ENCODE measurements around the gene KLHL11.

Gene KLHL11

DNA sequence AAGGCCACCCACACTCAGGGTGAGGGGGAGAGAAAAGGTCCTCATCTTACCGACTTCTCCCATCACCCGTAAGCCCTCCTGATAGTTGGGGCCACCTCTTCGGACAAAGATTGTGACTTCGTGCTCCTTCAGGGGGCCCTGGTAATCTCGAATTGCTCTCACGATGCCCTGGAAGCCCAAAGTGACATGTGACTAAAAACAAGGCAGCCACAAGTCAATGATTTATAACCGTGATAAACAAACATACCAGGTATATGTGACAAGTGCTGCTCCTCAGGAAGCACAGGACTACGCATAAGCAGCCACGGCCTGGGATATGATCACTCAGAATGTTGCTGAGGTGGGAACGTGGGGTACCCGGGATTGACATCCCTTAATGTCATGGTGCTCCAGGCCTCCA, 36.4 kb upstream of the KLHL11 start:
- H3K4me3 ChIP-seq (ENCODE audit: control insufficient read depth, low read depth, low read length), result no peak overlapping the region
- DNase-seq (ENCODE audit: low read depth), result no peak
- TF ChIP-seq, protein P1, sequence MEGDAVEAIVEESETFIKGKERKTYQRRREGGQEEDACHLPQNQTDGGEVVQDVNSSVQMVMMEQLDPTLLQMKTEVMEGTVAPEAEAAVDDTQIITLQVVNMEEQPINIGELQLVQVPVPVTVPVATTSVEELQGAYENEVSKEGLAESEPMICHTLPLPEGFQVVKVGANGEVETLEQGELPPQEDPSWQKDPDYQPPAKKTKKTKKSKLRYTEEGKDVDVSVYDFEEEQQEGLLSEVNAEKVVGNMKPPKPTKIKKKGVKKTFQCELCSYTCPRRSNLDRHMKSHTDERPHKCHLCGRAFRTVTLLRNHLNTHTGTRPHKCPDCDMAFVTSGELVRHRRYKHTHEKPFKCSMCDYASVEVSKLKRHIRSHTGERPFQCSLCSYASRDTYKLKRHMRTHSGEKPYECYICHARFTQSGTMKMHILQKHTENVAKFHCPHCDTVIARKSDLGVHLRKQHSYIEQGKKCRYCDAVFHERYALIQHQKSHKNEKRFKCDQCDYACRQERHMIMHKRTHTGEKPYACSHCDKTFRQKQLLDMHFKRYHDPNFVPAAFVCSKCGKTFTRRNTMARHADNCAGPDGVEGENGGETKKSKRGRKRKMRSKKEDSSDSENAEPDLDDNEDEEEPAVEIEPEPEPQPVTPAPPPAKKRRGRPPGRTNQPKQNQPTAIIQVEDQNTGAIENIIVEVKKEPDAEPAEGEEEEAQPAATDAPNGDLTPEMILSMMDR (conservative IDR thresholded peaks at IDR 0.05; ENCODE audit: control insufficient read depth, insufficient read depth, low read depth, low read length), result no peak

DNA sequence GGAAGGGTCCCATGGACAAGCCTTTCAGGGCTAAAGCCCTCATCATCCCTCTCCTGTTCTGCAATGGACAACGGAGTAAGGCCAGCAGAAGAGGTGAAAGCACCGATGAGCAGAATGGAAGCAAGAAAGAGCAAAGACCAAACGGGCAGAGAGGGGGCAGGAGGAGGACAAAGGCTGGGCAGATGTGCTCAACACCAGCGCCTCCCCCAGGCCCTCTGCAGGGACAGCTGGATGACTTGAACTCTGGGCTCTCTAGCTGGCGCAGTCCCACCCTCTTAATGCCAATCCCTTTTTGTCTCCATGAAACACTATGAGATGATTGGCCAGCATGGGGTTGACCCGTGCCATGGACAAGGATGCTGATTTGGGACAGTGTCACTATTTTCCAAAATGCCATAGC, 31.5 kb upstream of the KLHL11 start:
- DNase-seq (ENCODE audit: low read depth), result no peak
- TF ChIP-seq, protein P1 (conservative IDR thresholded peaks at IDR 0.05; ENCODE audit: control insufficient read depth, insufficient read depth, low read depth, low read length), result no peak
- H3K4me3 ChIP-seq (ENCODE audit: control insufficient read depth, low read depth, low read length), result no peak overlapping the region

DNA sequence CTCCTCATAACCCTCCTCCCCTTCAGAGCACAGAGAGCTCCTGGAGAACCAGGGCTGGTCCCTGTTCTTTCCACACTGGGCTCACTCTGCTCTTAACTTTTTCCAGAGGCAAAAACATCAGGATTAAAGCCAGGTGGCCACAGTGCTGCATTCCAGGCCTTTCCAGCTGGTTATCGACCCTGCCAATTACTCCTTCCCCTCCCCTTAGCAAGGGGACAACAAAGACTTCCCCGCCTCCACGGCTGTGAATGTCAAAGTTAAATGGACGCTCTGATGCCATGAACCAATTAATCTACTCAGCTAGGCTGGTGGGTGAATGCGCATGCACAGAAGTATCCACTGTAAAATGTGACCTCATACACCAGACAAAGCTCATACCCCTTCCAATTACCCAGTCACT, 30.4 kb upstream of the KLHL11 start:
- no peak overlapping the region for H3K4me3 ChIP-seq (ENCODE audit: control insufficient read depth, low read depth, low read length)
- TF ChIP-seq, protein P1 (conservative IDR thresholded peaks at IDR 0.05; ENCODE audit: control insufficient read depth, insufficient read depth, low read depth, low read length), result no peak
- peak; percentile 73 for DNase-seq (ENCODE audit: low read depth)

DNA sequence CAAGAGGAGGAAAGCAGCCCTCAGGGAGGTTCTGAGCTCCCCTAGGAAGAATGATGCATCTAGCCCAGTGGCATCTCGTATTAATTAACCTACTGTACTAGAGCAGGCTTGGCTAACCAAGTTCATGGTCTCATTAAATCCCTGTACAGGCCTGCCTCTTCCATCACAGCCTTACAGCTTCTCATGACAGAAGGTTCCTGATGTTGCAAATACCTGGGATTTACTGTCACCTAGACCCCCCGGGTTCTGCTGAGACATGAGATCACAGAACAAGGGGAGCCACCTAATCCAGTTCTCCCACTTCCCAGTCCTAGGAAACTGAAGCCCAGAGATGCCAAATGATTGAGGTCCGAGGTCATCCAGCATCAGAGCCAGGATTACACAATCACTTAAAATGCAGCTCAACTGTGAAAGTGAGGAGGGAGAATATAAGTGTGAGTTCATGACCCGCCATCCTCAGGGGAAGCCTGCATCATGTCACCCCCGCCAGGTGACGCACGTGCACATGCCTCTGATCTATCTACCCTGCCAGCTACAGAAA, 29.6 kb upstream of the KLHL11 start:
- peak; percentile 97 for DNase-seq (ENCODE audit: low read depth)
- no peak overlapping the region for H3K4me3 ChIP-seq (ENCODE audit: control insufficient read depth, low read depth, low read length)
- TF ChIP-seq, protein P1 (conservative IDR thresholded peaks at IDR 0.05; ENCODE audit: control insufficient read depth, insufficient read depth, low read depth, low read length), result no peak

DNA sequence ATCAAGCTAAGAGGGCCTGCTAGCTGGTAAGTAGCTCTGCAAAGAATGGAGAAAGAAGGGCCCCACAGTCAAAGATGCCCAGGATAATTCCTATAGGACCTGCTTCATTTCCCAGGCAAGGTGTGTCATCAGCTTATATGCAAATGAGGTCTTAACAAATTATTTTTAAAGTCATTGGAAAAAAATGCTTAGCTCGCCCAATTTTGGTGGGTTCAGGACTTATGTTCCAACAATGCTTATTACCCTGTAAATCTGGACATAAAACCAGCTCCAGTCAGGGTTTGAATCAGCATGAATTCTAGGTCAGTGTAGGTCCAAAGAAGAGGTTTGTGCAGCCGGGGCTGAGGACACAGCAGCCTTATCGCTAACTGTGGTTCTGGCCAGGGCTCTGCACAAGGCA, 28.2 kb upstream of the KLHL11 start:
- H3K4me3 ChIP-seq (ENCODE audit: control insufficient read depth, low read depth, low read length), result no peak overlapping the region
- DNase-seq (ENCODE audit: low read depth), result no peak
- TF ChIP-seq, protein P1 (conservative IDR thresholded peaks at IDR 0.05; ENCODE audit: control insufficient read depth, insufficient read depth, low read depth, low read length), result no peak

DNA sequence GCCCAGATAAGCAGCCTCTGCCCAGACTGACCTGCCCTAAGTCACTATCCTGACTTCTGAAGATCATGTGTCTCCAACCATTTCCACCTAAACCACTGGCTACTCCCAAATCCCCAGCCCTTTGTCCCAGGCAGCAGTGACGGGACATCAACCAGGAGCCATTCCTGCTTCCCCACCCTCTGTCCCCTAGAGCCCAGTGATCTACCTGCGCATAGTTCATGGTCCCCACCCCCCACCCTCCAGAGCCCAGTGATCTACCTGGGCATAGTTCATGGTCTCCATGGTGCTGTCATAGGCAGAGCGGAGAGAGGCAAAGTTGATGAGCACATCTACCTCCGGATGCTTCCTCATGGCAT, 26.8 kb upstream of the KLHL11 start:
- TF ChIP-seq, protein P1 (conservative IDR thresholded peaks at IDR 0.05; ENCODE audit: control insufficient read depth, insufficient read depth, low read depth, low read length), result no peak
- H3K4me3 ChIP-seq (ENCODE audit: control insufficient read depth, low read depth, low read length), result no peak overlapping the region
- no peak for DNase-seq (ENCODE audit: low read depth)
